MCF 10A (cell line): ENCODE data around the gene PORCN. TPM values are rescaled to one million over a fixed set of nuclear protein-coding genes. Genes with fewer than 3 reads are reported as not detected.

Experiments used
- BruUV-seq: library from RNA; stranded (reverse); fragments of 400-500 nt; replicated peaks from 2 replicates; lab custom pipeline; 2021; lab: Mats Ljungman, UMichigan
- CTCF ChIA-PET: fragments of 300-600 bp; sonication (Branson Sonifier 250); formaldehyde crosslinking; extraction: SDS; loops from one replicate; lab custom pipeline; 2021; ENCODE audit warnings: antibody characterized with exemption, inconsistent platforms; lab: Yijun Ruan, JAX
- POLR2A ChIA-PET: fragments of 300-600, 350-650 bp; sonication (Branson Sonifier 250); formaldehyde crosslinking; extraction: SDS; loops from one replicate; lab custom pipeline; 2020; ENCODE audit warnings: antibody characterized with exemption, inconsistent platforms; lab: Yijun Ruan, JAX
- DNase-seq: peaks from one replicate; pipeline ENCODE4 v3.0.0-alpha.2; 2018; ENCODE audit not compliant: unreplicated experiment
- H3K27ac Mint-ChIP-seq: one replicate; pipeline ENCODE4 v1.8.0; 2022; ENCODE audit warnings: mild to moderate bottlenecking, low read depth, mixed read lengths; ENCODE audit not compliant: unreplicated experiment
- H3K27me3 Mint-ChIP-seq: one replicate; pipeline ENCODE4 v1.8.0; 2022; ENCODE audit warnings: mixed read lengths; ENCODE audit not compliant: insufficient read depth, unreplicated experiment
- H3K36me3 Mint-ChIP-seq: one replicate; pipeline ENCODE4 v1.8.0; 2022; ENCODE audit warnings: mild to moderate bottlenecking, moderate library complexity, mixed read lengths; ENCODE audit not compliant: insufficient read depth, unreplicated experiment
- H3K4me1 Mint-ChIP-seq: one replicate; pipeline ENCODE4 v1.8.0; 2022; ENCODE audit warnings: mixed read lengths; ENCODE audit not compliant: insufficient read depth, unreplicated experiment
- H3K4me3 Mint-ChIP-seq: one replicate; pipeline ENCODE4 v1.8.0; 2022; ENCODE audit warnings: mild to moderate bottlenecking, moderate library complexity, mixed read lengths; ENCODE audit not compliant: unreplicated experiment
- H3K9me3 Mint-ChIP-seq: one replicate; pipeline ENCODE4 v1.8.0; 2022; ENCODE audit warnings: mixed read lengths; ENCODE audit not compliant: unreplicated experiment
- intact Hi-C: fragments of 100-400 bp; cut with micrococcal nuclease; formaldehyde crosslinking; loops from 2 replicates; pipeline ENCODE4 v1.14.1; 2022
- total RNA-seq: library from RNA; stranded (reverse); gene quantifications from 2 replicates; pipeline ENCODE4 v1.2.3, GENCODE V29; 2022
- TF ChIP-seq, protein P1 (sequence below): fragments of 200-600 bp; IDR thresholded peaks from one replicate; pipeline ENCODE4 v1.8.0; 2022; ENCODE audit warnings: antibody characterized with exemption, mild to moderate bottlenecking; ENCODE audit not compliant: unreplicated experiment

The PORCN gene
- total RNA-seq, 1 experiment from 2014 or later: 29.2 TPM

DNA sequence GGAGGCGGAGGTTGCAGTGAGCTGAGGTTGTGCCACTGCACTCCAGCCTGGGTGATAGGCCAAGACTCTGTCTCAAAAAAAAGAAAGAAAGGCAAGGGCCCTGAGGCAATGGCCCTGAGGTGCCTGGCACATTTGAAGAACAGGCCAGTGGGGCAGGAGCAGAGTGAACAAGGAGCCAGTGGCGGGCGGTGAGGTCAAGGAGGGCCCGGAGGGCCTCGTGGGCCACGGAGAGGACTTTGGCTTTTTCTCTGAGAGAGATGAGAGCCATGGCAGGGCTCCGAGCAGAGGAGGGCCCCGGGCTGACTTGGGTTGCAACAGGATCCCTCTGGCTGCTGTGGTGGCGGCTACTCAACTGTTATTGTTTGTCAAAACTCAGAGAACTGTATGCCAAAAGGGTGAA lies 19.5 kb upstream of the PORCN start:
- H3K4me3 Mint-ChIP-seq: no peak overlapping the region
- no peaks in the 10 kb centered on the region for H3K27me3 Mint-ChIP-seq
- DNase-seq: no peak
- POLR2A ChIA-PET: interaction anchor here (1.6 to 2.0 kb wide), 3 partner anchors 13 to 92 kb away, joined by 4 to 22 read pairs (median 7); partner anchors contain the start of genes FTSJ1 and RBM3
- intact Hi-C loops: no loop called here
- TF ChIP-seq, protein P1, sequence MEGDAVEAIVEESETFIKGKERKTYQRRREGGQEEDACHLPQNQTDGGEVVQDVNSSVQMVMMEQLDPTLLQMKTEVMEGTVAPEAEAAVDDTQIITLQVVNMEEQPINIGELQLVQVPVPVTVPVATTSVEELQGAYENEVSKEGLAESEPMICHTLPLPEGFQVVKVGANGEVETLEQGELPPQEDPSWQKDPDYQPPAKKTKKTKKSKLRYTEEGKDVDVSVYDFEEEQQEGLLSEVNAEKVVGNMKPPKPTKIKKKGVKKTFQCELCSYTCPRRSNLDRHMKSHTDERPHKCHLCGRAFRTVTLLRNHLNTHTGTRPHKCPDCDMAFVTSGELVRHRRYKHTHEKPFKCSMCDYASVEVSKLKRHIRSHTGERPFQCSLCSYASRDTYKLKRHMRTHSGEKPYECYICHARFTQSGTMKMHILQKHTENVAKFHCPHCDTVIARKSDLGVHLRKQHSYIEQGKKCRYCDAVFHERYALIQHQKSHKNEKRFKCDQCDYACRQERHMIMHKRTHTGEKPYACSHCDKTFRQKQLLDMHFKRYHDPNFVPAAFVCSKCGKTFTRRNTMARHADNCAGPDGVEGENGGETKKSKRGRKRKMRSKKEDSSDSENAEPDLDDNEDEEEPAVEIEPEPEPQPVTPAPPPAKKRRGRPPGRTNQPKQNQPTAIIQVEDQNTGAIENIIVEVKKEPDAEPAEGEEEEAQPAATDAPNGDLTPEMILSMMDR: no peak
- peaks cover 25% of the 10 kb centered on the region for H3K4me1 Mint-ChIP-seq
- CTCF ChIA-PET: interaction anchor here (1.8 kb wide), 1 partner anchor 406 kb away, joined by 7 read pairs; no protein-coding TSS in a partner anchor
- peaks cover 18% of the 10 kb centered on the region for H3K36me3 Mint-ChIP-seq
- no peak overlapping the region for H3K27ac Mint-ChIP-seq
- no peaks in the 10 kb centered on the region for H3K9me3 Mint-ChIP-seq
- no TSS peak for BruUV-seq

DNA sequence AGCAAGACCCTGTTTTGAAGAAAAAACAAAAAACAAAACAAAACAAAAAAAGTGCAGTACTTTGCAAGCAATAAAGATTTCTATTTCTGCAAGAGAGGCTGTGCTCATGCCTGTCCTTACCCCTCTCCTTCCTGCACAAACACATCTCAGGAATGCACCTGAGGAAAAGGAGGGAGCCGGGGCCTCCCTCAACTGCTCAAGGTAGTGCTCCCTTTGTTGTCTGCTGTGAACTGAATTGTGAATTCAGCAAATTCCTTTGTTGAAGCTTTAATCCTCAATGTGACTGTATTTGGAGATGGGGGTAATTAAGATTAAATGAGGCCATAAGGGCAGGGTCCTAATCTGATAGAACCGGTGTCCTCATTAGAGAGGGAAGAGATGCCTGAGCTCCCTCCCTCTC lies 18.9 kb upstream of the PORCN start:
- Mint-ChIP-seq H3K36me3 (peaks cover 16% of the 10 kb centered on the region), H3K27ac (no peak overlapping the region), H3K9me3 (no peaks in the 10 kb centered on the region), H3K4me1 (peaks cover 25% of the 10 kb centered on the region), H3K4me3 (no peak overlapping the region), H3K27me3 (no peaks in the 10 kb centered on the region)
- ChIA-PET CTCF (interaction anchor here (0.6 to 1.8 kb wide), 3 partner anchors 51 to 407 kb away, joined by 3 to 7 read pairs (median 4); no protein-coding TSS in a partner anchor), POLR2A (interaction anchor here (0.6 to 2.0 kb wide), 10 partner anchors 14 to 1586 kb away, joined by 3 to 22 read pairs (median 6); partner anchors contain the start of genes EBP, FTSJ1, RBM3 and TBC1D25)
- BruUV-seq: no TSS peak
- TF ChIP-seq, protein P1: no peak
- no peak for DNase-seq
- intact Hi-C loops: loop anchor here (5.0 kb wide), 1 partner anchor 463 kb away; no protein-coding TSS in a partner anchor

- Mint-ChIP-seq H3K27me3 (no peaks in the 10 kb centered on the region), H3K36me3 (peaks cover 8% of the 10 kb centered on the region), H3K27ac (peak overlapping the region; percentile 44), H3K9me3 (no peaks in the 10 kb centered on the region), H3K4me1 (peaks cover 25% of the 10 kb centered on the region), H3K4me3 (peak overlapping the region; percentile 24)
- DNase-seq: peak; percentile 67
- TF ChIP-seq, protein P1: no peak
- intact Hi-C loops: loop anchor here (5.0 kb wide), 1 partner anchor 463 kb away; no protein-coding TSS in a partner anchor
- ChIA-PET CTCF (interaction anchor here (0.6 to 1.8 kb wide), 2 partner anchors 408 to 1615 kb away, joined by 3 to 7 read pairs; no protein-coding TSS in a partner anchor), POLR2A (interaction anchor here (0.6 to 2.0 kb wide), 13 partner anchors 14 to 1652 kb away, joined by 3 to 22 read pairs (median 4); partner anchors contain the start of genes EBP, FTSJ1, RBM3 and TBC1D25)
- no TSS peak for BruUV-seq
These were observed 18.1 kb upstream of the PORCN start for GRCh38 chrX:48490661-48491060.

GRCh38 chrX:48491809-48492208 lies 17.0 kb upstream of the PORCN start:
- intact Hi-C loops: loop anchor here (5.0 kb wide), 1 partner anchor 465 kb away; no protein-coding TSS in a partner anchor
- no peak for DNase-seq
- H3K27ac Mint-ChIP-seq: no peak overlapping the region
- ChIA-PET POLR2A (no interaction called here), CTCF (no interaction called here)
- H3K36me3 Mint-ChIP-seq: peaks cover 5% of the 10 kb centered on the region
- H3K4me3 Mint-ChIP-seq: no peak overlapping the region
- H3K4me1 Mint-ChIP-seq: peaks cover 25% of the 10 kb centered on the region
- BruUV-seq: no TSS peak
- no peaks in the 10 kb centered on the region for H3K27me3 Mint-ChIP-seq
- TF ChIP-seq, protein P1: no peak
- H3K9me3 Mint-ChIP-seq: no peaks in the 10 kb centered on the region
